Activated T-cell treated with anti-CD3 and anti-CD28 coated beads for 1 hour (primary cell): ENCODE measurements around the gene NME7.

Experiments used
- DNase-seq: peaks from one replicate; pipeline ENCODE4 v3.0.0-alpha.2; 2020; ENCODE audit warnings: low read depth

NME7 gene

GRCh38 chr1:169150641-169151337 lies 216.8 kb downstream of the NME7 start:
- no peak for DNase-seq

- DNase-seq, result no peak
Observed at GRCh38 chr1:169149555-169150286, 217.9 kb downstream of the NME7 start.

- no peak for DNase-seq
Observed at GRCh38 chr1:169148472-169149252, 218.9 kb downstream of the NME7 start.

- DNase-seq, result no peak
Observed at GRCh38 chr1:169146576-169147214, 220.9 kb downstream of the NME7 start.

- no peak for DNase-seq
Observed at GRCh38 chr1:169144941-169145626, 222.5 kb downstream of the NME7 start.

- DNase-seq, result no peak
Observed at GRCh38 chr1:169143984-169144383, 223.6 kb downstream of the NME7 start.

GRCh38 chr1:169143346-169143745 lies 224.3 kb downstream of the NME7 start:
- no peak for DNase-seq

- no peak for DNase-seq
Observed at GRCh38 chr1:169142129-169142528, 225.5 kb downstream of the NME7 start.

GRCh38 chr1:169141356-169141755 lies 226.2 kb downstream of the NME7 start:
- no peak for DNase-seq

GRCh38 chr1:169138866-169139670 lies 228.5 kb downstream of the NME7 start:
- DNase-seq, result no peak

- no peak for DNase-seq
Observed at GRCh38 chr1:169137357-169137756, 230.2 kb downstream of the NME7 start.

- DNase-seq, result no peak
Observed at GRCh38 chr1:169133801-169134502, 233.6 kb downstream of the NME7 start.

- no peak for DNase-seq
Observed at GRCh38 chr1:169133228-169133576, 234.4 kb downstream of the NME7 start.

- no peak for DNase-seq
Observed at GRCh38 chr1:169132512-169133227, 234.9 kb downstream of the NME7 start.

GRCh38 chr1:169130683-169131082 lies 236.9 kb downstream of the NME7 start:
- no peak for DNase-seq

GRCh38 chr1:169129109-169129784 lies 238.3 kb downstream of the NME7 start:
- no peak for DNase-seq

- no peak for DNase-seq
Observed at GRCh38 chr1:169128562-169128961, 239.0 kb downstream of the NME7 start.

GRCh38 chr1:169127305-169127704 lies 240.3 kb downstream of the NME7 start:
- no peak for DNase-seq

GRCh38 chr1:169126335-169126734 lies 241.3 kb downstream of the NME7 start:
- no peak for DNase-seq
